K562 (cell line): ENCODE data around the gene GRB2. TPM values are rescaled to one million over a fixed set of nuclear protein-coding genes. Genes with fewer than 3 reads are reported as not detected.

Source experiments
- CHD7 ChIP-seq: fragments of 200-600 bp; sonication (generic); IDR thresholded peaks from one replicate; pipeline ENCODE4 v1.6.1; 2012; ENCODE audit warnings: mild to moderate bottlenecking, low read depth, low read length, inconsistent platforms
- ERF ChIP-seq: fragments of 450-650 bp; formaldehyde crosslinking; IDR thresholded peaks from 2 replicates; pipeline ENCODE4 v1.4.0; 2020; ENCODE audit warnings: mild to moderate bottlenecking, mixed read lengths
- ILF3 ChIP-seq: fragments of 450-650 bp; IDR thresholded peaks from 2 replicates; pipeline ENCODE4 v1.6.1; 2018; ENCODE audit warnings: antibody characterized with exemption, mild to moderate bottlenecking, moderate library complexity, borderline replicate concordance
- U2AF1 ChIP-seq: fragments of 200-400 bp; formaldehyde crosslinking; optimal IDR thresholded peaks from 2 replicates; pipeline ENCODE3; 2017; ENCODE audit warnings: mild to moderate bottlenecking, low read depth, low read length, moderate library complexity
- polyA plus RNA-seq, 8 experiments: library from polyadenylated mRNA; depleted of rRNA in 4 of 8; stranded (reverse) in 5 of 8; unstranded in 3 of 8; fragments of >200 nt; fragmentation: Nextera tagmentation in 2 of 8; fragmentation: Illumina TruSeq in 1 of 8; extraction: Ambion mirVana in 2 of 8; extraction: Trizol in 1 of 8; gene quantifications; 2 replicates each; pipeline versions ENCODE4 v1.2.1 to v1.2.3, GENCODE V29; 2011 to 2014; ENCODE audit warnings: inconsistent platforms in 1 of 8, missing spikeins in 1 of 8
- total RNA-seq, 7 experiments: library from RNA; depleted of rRNA in 6 of 7; stranded (reverse); fragments of >200 nt in 6 of 7; fragmentation: Illumina TruSeq in 2 of 7; extraction: Trizol in 2 of 7; gene quantifications; 2 replicates each; pipeline versions ENCODE4 v1.2.1 to v1.2.3, GENCODE V29; 2011 to 2021; ENCODE audit warnings: low replicate concordance in 1 of 7
- TF ChIP-seq, protein P1 (sequence below): fragments of 250-450 bp; sonication (Bioruptor Pico); IDR thresholded peaks from 2 replicates; pipeline ENCODE4 v1.8.0; 2021; ENCODE audit warnings: moderate library complexity, mild to moderate bottlenecking, inconsistent platforms
- TF ChIP-seq, protein P2 (sequence below): fragments of 450-650 bp; IDR thresholded peaks from 2 replicates; pipeline ENCODE4 v1.6.1; 2016; ENCODE audit warnings: low read depth

Gene GRB2
- total and polyA plus RNA-seq, 9 of the 15 experiments (the other 6 are each of a cell fraction or from before 2014, with no cell fraction given), result 57.2 to 136 (median 84.8) TPM

- TF ChIP-seq CHD7, result no peak
- TF ChIP-seq ERF (CRISPR knock-in tag), result no peak
- TF ChIP-seq U2AF1, result no peak
- TF ChIP-seq, protein P1, sequence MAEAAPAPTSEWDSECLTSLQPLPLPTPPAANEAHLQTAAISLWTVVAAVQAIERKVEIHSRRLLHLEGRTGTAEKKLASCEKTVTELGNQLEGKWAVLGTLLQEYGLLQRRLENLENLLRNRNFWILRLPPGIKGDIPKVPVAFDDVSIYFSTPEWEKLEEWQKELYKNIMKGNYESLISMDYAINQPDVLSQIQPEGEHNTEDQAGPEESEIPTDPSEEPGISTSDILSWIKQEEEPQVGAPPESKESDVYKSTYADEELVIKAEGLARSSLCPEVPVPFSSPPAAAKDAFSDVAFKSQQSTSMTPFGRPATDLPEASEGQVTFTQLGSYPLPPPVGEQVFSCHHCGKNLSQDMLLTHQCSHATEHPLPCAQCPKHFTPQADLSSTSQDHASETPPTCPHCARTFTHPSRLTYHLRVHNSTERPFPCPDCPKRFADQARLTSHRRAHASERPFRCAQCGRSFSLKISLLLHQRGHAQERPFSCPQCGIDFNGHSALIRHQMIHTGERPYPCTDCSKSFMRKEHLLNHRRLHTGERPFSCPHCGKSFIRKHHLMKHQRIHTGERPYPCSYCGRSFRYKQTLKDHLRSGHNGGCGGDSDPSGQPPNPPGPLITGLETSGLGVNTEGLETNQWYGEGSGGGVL, result no peak
- TF ChIP-seq, protein P2, sequence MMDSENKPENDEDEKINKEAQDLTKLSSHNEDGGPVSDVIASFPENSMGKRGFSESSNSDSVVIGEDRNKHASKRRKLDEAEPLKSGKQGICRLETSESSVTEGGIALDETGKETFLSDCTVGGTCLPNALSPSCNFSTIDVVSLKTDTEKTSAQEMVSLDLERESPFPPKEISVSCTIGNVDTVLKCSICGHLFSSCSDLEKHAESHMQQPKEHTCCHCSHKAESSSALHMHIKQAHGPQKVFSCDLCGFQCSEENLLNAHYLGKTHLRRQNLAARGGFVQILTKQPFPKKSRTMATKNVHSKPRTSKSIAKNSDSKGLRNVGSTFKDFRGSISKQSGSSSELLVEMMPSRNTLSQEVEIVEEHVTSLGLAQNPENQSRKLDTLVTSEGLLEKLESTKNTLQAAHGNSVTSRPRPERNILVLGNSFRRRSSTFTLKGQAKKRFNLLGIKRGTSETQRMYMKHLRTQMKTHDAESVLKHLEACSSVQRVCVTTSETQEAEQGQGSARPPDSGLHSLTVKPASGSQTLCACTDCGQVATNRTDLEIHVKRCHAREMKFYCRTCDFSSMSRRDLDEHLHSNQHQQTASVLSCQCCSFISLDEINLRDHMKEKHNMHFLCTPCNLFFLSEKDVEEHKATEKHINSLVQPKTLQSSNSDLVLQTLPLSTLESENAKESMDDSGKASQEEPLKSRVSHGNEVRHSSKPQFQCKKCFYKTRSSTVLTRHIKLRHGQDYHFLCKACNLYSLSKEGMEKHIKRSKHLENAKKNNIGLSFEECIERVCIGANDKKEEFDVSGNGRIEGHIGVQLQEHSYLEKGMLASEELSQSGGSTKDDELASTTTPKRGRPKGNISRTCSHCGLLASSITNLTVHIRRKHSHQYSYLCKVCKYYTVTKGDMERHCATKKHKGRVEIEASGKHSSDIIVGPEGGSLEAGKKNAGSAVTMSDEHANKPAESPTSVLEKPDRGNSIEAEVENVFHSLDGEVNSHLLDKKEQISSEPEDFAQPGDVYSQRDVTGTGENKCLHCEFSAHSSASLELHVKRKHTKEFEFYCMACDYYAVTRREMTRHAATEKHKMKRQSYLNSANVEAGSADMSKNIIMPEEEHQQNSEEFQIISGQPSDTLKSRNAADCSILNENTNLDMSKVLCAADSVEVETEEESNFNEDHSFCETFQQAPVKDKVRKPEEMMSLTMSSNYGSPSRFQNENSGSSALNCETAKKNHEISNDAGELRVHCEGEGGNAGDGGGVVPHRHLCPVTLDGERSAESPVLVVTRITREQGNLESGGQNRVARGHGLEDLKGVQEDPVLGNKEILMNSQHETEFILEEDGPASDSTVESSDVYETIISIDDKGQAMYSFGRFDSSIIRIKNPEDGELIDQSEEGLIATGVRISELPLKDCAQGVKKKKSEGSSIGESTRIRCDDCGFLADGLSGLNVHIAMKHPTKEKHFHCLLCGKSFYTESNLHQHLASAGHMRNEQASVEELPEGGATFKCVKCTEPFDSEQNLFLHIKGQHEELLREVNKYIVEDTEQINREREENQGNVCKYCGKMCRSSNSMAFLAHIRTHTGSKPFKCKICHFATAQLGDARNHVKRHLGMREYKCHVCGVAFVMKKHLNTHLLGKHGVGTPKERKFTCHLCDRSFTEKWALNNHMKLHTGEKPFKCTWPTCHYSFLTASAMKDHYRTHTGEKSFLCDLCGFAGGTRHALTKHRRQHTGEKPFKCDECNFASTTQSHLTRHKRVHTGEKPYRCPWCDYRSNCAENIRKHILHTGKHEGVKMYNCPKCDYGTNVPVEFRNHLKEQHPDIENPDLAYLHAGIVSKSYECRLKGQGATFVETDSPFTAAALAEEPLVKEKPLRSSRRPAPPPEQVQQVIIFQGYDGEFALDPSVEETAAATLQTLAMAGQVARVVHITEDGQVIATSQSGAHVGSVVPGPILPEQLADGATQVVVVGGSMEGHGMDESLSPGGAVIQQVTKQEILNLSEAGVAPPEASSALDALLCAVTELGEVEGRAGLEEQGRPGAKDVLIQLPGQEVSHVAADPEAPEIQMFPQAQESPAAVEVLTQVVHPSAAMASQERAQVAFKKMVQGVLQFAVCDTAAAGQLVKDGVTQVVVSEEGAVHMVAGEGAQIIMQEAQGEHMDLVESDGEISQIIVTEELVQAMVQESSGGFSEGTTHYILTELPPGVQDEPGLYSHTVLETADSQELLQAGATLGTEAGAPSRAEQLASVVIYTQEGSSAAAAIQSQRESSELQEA, result no peak
- no peak for TF ChIP-seq ILF3
Observed at GRCh38 chr17:75346906-75347305, 58.6 kb downstream of the GRB2 start (continued).
